SK-N-MC (cell line): ENCODE data around the gene TBC1D19.

Source experiments
- EZH2 ChIP-seq: fragments of 200-600 bp; sonication (generic); IDR thresholded peaks from one replicate; pipeline ENCODE4 v1.6.1; 2017; ENCODE audit warnings: antibody characterized with exemption
- POLR2AphosphoS5 ChIP-seq: IDR thresholded peaks from 2 replicates; pipeline ENCODE4 v1.6.1; 2012; ENCODE audit warnings: mild to moderate bottlenecking, low read depth, low read length, borderline replicate concordance

DNA sequence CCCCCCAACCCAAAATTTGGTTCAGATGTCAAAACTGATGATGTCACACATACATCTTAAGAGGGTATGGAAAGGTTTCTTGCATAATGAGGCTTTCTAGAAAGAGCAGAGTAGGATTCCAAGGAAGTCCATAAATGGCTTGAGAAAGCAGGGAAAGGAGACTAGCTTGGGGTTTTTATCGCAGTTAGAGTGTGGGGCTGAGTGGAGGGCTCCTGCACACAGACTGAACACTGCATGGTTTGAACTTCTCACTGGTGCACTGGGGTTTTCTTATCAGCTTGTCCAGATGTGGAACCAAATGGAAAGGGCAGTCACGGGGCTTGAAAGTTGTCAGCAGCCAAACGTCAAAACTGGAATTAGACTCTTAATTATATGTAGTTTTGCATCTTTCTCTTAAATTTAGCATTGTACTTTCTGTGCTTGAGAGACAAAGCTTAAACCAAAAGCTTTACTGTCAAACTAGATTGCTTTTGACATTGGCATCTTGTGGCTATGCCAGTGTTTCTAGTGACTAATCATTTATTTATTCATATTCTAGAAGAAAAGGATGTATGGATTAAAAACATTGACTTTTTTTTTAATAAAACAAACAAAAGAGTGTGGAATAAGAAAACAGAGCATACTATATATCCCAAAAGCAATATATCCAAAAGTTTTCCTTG lies 198.4 kb downstream of the TBC1D19 start:
- TF ChIP-seq POLR2AphosphoS5, result no peak
- TF ChIP-seq EZH2, result no peak
